Ascending aorta (tissue), 2 donors: ENCODE measurements around the gene TTLL1. TPM values are rescaled to one million over a fixed set of nuclear protein-coding genes. Genes with fewer than 3 reads are reported as not detected.

Source experiments
- DNase-seq, 2 donors: peaks; one replicate each; pipeline ENCODE4 v3.0.0-alpha.2; 2019; ENCODE audit warnings: low spot score in 2 of 2
- H3K27ac ChIP-seq, 2 donors: fragments of 200-600 bp; sonication (generic); one replicate each; pipeline ENCODE4 v1.5.1; 2016 to 2017; ENCODE audit warnings: mild to moderate bottlenecking in 1 of 2
- H3K27me3 ChIP-seq: fragments of 200-600 bp; sonication (generic); one replicate; pipeline ENCODE4 v1.5.1; 2017
- H3K36me3 ChIP-seq, 2 donors: fragments of 200-600 bp; sonication (generic); one replicate each; pipeline ENCODE4 v1.5.1; 2016
- H3K4me1 ChIP-seq, 2 donors: fragments of 200-600 bp; sonication (generic); one replicate each; pipeline ENCODE4 v1.5.1; 2016 to 2017; ENCODE audit warnings: mild to moderate bottlenecking in 1 of 2
- H3K4me3 ChIP-seq, 2 donors: fragments of 200-600 bp; sonication (generic); one replicate each; pipeline ENCODE4 v1.5.1; 2016 to 2017; ENCODE audit warnings: mild to moderate bottlenecking in 1 of 2
- H3K9me3 ChIP-seq, 2 donors: fragments of 200-600 bp; sonication (generic); one replicate each; pipeline ENCODE4 v1.5.1; 2016
- intact Hi-C: fragments of 100-400 bp; cut with DNase I; formaldehyde crosslinking; loops from one replicate; pipeline ENCODE4 v1.15.1; 2023
- total RNA-seq: library from RNA; depleted of rRNA; stranded (reverse); fragments of >200 nt; gene quantifications from one replicate; pipeline ENCODE4 v1.1.0, GENCODE V29; 2016
- TF ChIP-seq, protein P1 (sequence below), 3 experiments: fragments of 200-600 bp in 2 of 3; fragments of 450-650 bp in 1 of 3; sonication (generic) in 2 of 3; IDR thresholded peaks; one replicate each; pipeline ENCODE4 v1.5.1; 2016 to 2019; ENCODE audit warnings: antibody characterized with exemption in 3 of 3, mild to moderate bottlenecking in 1 of 3, moderate library complexity in 1 of 3

Gene TTLL1
- total RNA-seq, 1 donor from 2014 or later = 0.21 TPM

GRCh38 chr22:43060183-43060582 is 29.0 kb downstream of the TTLL1 start:
- peaks cover 7 to 54% of the 10 kb centered on the region in 2 donors for H3K36me3 ChIP-seq
- H3K27me3 ChIP-seq = no peaks in the 10 kb centered on the region
- no peak overlapping the region for H3K4me3 ChIP-seq
- TF ChIP-seq, protein P1, sequence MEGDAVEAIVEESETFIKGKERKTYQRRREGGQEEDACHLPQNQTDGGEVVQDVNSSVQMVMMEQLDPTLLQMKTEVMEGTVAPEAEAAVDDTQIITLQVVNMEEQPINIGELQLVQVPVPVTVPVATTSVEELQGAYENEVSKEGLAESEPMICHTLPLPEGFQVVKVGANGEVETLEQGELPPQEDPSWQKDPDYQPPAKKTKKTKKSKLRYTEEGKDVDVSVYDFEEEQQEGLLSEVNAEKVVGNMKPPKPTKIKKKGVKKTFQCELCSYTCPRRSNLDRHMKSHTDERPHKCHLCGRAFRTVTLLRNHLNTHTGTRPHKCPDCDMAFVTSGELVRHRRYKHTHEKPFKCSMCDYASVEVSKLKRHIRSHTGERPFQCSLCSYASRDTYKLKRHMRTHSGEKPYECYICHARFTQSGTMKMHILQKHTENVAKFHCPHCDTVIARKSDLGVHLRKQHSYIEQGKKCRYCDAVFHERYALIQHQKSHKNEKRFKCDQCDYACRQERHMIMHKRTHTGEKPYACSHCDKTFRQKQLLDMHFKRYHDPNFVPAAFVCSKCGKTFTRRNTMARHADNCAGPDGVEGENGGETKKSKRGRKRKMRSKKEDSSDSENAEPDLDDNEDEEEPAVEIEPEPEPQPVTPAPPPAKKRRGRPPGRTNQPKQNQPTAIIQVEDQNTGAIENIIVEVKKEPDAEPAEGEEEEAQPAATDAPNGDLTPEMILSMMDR (IDR thresholded peaks at IDR 0.05) = peak; percentile 39 to 45 (median 40)
- intact Hi-C loops = no loop called here
- H3K27ac ChIP-seq = no peak overlapping the region
- DNase-seq = no peak
- H3K9me3 ChIP-seq = no peaks in the 10 kb centered on the region
- no peaks in the 10 kb centered on the region for H3K4me1 ChIP-seq

DNA sequence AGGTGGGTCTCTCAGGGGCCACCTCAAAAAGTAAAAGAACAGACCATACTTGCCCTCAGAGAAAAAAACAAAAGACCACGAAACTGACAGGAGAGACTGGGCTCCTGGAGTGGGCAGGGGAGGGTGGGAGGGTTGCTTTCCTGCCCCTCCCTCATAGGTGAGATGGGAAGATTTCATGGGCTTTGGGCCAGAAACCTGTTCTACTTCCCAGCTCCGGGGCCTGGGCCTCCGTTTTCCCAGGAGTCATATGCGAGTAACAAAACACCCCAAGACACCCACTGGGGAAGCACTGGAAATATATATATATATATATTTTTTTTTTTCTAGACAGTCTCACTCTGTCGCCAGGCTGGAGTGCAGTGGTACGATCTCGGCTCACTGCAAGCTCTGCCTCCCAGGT is 31.6 kb downstream of the TTLL1 start:
- DNase-seq = no peak
- intact Hi-C loops = no loop called here
- Histone ChIP-seq H3K4me3 (no peak overlapping the region), H3K27me3 (no peaks in the 10 kb centered on the region), H3K9me3 (no peaks in the 10 kb centered on the region), H3K36me3 (peaks cover 0 to 38% of the 10 kb centered on the region in 2 donors), H3K4me1 (no peaks in the 10 kb centered on the region), H3K27ac (no peak overlapping the region)
- TF ChIP-seq, protein P1 (IDR thresholded peaks at IDR 0.05) = no peak

- H3K4me3 ChIP-seq = no peak overlapping the region
- intact Hi-C loops = no loop called here
- TF ChIP-seq, protein P1 (IDR thresholded peaks at IDR 0.05) = no peak
These were observed 36.0 kb downstream of the TTLL1 start for GRCh38 chr22:43053176-43053575.

GRCh38 chr22:43050995-43051394 is 38.2 kb downstream of the TTLL1 start:
- TF ChIP-seq, protein P1 (IDR thresholded peaks at IDR 0.05) = no peak
- intact Hi-C loops = no loop called here
- Histone ChIP-seq H3K27me3 (no peaks in the 10 kb centered on the region), H3K4me3 (no peak overlapping the region), H3K36me3 (peaks cover 7 to 13% of the 10 kb centered on the region in 2 donors), H3K9me3 (no peaks in the 10 kb centered on the region), H3K27ac (no peak overlapping the region), H3K4me1 (no peaks in the 10 kb centered on the region)
- no peak for DNase-seq

More at GRCh38 chr22:43053176-43053575, 36.0 kb downstream of the TTLL1 start:
- no peak for DNase-seq
- Histone ChIP-seq H3K27ac (no peak overlapping the region), H3K36me3 (peaks cover 7 to 10% of the 10 kb centered on the region in 2 donors), H3K27me3 (no peaks in the 10 kb centered on the region), H3K4me1 (no peaks in the 10 kb centered on the region), H3K9me3 (no peaks in the 10 kb centered on the region)

- Histone ChIP-seq H3K27ac (no peak overlapping the region), H3K36me3 (peaks cover 7 to 10% of the 10 kb centered on the region in 2 donors), H3K4me3 (no peak overlapping the region), H3K9me3 (no peaks in the 10 kb centered on the region), H3K27me3 (no peaks in the 10 kb centered on the region), H3K4me1 (no peaks in the 10 kb centered on the region)
- DNase-seq = no peak
- TF ChIP-seq, protein P1 (IDR thresholded peaks at IDR 0.05) = no peak
- intact Hi-C loops = no loop called here
These were observed 41.6 kb downstream of the TTLL1 start for GRCh38 chr22:43047605-43048004.

DNA sequence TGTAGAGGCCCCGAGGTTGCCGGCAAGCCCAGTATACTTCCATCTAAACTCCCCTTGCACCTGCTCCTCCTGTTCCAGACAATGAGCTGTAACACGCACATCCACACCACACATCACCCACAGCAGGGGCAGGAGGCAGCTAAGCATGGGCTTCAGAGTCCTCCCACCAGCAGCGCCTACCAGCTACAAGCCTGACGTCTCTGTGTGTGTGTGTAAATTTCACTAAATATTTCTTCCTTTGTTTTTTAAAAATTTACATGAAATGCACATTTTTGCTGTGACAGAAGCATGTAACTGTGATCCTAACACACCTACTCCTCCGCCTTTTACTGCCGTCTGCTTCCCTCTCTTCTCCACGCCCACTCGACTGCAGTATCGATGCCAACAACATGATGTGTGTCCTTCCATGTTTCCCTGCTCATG is 44.9 kb downstream of the TTLL1 start:
- no peak overlapping the region for H3K4me3 ChIP-seq
- intact Hi-C loops = no loop called here

More for the DNA sequence above, 44.9 kb downstream of the TTLL1 start:
- Histone ChIP-seq H3K27me3 (no peaks in the 10 kb centered on the region), H3K36me3 (peaks cover 0 to 6% of the 10 kb centered on the region in 2 donors), H3K4me1 (no peaks in the 10 kb centered on the region), H3K27ac (no peak overlapping the region), H3K9me3 (no peaks in the 10 kb centered on the region)
- no peak for DNase-seq
- TF ChIP-seq, protein P1 (IDR thresholded peaks at IDR 0.05) = no peak
